Measurements from ENCODE around the gene ETS2. TPM values are rescaled to one million over a fixed set of nuclear protein-coding genes. Genes with fewer than 3 reads are reported as not detected.

ETS2 gene
- polyA plus RNA-seq, 3 donors = 54.2 to 150 (median 59.5) TPM

DNA sequence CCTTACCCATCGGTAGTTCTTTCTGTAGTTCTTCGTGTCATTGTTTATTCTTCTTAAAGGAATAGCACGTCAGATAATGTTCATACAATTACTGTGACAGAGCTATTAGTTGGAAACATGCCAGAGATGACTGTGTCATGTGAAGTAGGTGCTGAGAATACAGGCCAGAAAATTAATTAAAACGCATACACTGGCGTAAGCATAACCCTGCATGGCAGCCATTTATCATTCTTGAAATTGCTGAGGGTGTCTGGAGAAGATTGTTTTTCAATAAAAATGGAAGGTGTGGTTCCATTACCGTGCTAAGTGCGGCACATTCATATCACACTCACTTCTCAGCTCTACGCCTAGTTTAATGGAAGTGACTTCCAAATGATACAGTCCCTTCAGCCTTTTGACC lies 7.8 kb downstream of the ETS2 start:
- Mint-ChIP-seq H3K4me1 (peaks cover 33% of the 10 kb centered on the region), H3K4me3 (no peak overlapping the region), H3K27ac (peak overlapping the region in 1 of 7 donors; percentile 42), H3K27me3 (ENCODE audit: low read depth in 3 of 3) (peaks cover 0 to 2% (median 0%) of the 10 kb centered on the region in 3 donors), H3K9me3 (peaks cover 0 to 5% (median 0%) of the 10 kb centered on the region in 7 donors), H3K36me3 (peaks cover 79 to 91% of the 10 kb centered on the region in 2 donors)
- no peaks in the 10 kb centered on the region for H3K9me3 ChIP-seq (replicated peaks in 1 of 2; ENCODE audit: control insufficient read depth in 1 of 2, insufficient read depth in 1 of 2, low read length in 2 of 2)
- H2AFZ ChIP-seq (ENCODE audit: insufficient read depth, low read depth, low read length, poor library complexity, severe bottlenecking) = no peak overlapping the region
- H3K27ac ChIP-seq (ENCODE audit: low read depth in 1 of 2, low read length in 2 of 2) = no peak overlapping the region
- peaks cover 73 to 78% of the 10 kb centered on the region in 2 donors for H3K36me3 ChIP-seq (replicated peaks in 1 of 2; ENCODE audit: control insufficient read depth in 1 of 2, insufficient read depth in 2 of 2, low read length in 2 of 2)
- H3K4me2 ChIP-seq (replicated peaks; ENCODE audit: extremely low read depth, low read length, poor library complexity, severe bottlenecking) = no peak overlapping the region
- no peak for DNase-seq
- no peaks in the 10 kb centered on the region for H3K27me3 ChIP-seq (ENCODE audit: control insufficient read depth in 2 of 2, insufficient read depth in 2 of 2, low read length in 2 of 2)
- H3K9ac ChIP-seq (ENCODE audit: insufficient read depth, low read length, poor library complexity, severe bottlenecking) = no peak overlapping the region
- TF ChIP-seq, protein P1, sequence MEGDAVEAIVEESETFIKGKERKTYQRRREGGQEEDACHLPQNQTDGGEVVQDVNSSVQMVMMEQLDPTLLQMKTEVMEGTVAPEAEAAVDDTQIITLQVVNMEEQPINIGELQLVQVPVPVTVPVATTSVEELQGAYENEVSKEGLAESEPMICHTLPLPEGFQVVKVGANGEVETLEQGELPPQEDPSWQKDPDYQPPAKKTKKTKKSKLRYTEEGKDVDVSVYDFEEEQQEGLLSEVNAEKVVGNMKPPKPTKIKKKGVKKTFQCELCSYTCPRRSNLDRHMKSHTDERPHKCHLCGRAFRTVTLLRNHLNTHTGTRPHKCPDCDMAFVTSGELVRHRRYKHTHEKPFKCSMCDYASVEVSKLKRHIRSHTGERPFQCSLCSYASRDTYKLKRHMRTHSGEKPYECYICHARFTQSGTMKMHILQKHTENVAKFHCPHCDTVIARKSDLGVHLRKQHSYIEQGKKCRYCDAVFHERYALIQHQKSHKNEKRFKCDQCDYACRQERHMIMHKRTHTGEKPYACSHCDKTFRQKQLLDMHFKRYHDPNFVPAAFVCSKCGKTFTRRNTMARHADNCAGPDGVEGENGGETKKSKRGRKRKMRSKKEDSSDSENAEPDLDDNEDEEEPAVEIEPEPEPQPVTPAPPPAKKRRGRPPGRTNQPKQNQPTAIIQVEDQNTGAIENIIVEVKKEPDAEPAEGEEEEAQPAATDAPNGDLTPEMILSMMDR (IDR thresholded peaks at IDR 0.05) = no peak
- H4K20me1 ChIP-seq (ENCODE audit: insufficient read depth, low read length) = peaks cover 93% of the 10 kb centered on the region
- H3K4me3 ChIP-seq (replicated peaks in 1 of 3; ENCODE audit: low read depth in 2 of 3, low read length in 3 of 3) = no peak overlapping the region
- intact Hi-C loops (cut with micrococcal nuclease) = no loop called here
- peaks cover 31 to 35% of the 10 kb centered on the region in 2 donors for H3K4me1 ChIP-seq (ENCODE audit: control insufficient read depth in 1 of 2, insufficient read depth in 2 of 2, low read length in 2 of 2)
- peaks cover 60% of the 10 kb centered on the region for H3K79me2 ChIP-seq (ENCODE audit: insufficient read depth, low read length)
- 67% methylated on average over 1 of the region's 8 CpGs for WGBS (ENCODE audit: insufficient coverage)

DNA sequence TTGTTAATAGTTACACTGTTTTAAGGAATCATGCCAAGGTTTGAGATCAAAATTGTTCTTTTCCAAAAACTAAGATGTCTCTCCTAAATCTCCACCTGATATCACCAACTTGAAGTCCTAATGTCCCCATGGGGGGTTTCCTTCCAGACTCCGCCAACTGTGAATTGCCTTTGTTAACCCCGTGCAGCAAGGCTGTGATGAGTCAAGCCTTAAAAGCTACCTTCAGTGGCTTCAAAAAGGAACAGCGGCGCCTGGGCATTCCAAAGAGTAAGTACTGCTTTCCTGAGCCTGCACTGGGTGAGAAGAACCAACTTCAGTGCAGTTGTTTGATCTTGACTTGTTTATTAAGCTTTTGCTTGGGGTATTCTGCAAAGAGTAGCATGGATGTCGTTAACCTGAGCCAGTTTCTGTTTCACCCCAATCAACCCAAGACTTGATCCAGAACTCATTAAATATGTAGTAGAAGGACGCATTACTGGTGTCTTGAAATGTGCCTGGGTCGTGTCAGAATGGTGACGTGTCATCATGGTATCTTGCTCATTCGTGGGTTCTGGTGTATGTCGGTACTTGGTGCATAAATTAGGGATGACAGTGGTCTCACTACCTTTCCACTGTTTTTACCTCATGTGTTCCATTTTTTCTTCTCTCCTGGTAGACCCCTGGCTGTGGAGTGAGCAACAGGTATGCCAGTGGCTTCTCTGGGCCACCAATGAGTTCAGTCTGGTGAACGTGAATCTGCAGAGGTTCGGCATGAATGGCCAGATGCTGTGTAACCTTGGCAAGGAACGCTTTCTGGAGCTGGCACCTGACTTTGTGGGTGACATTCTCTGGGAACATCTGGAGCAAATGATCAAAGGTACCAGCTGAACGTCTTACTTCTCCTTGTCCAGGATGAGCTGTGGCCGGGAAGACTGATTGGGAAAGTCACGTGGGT lies 8.7 kb downstream of the ETS2 start:
- Histone ChIP-seq H3K4me3 (replicated peaks in 1 of 3; ENCODE audit: low read depth in 2 of 3, low read length in 3 of 3) (no peak overlapping the region), H3K9ac (ENCODE audit: insufficient read depth, low read length, poor library complexity, severe bottlenecking) (no peak overlapping the region), H3K36me3 (replicated peaks in 1 of 2; ENCODE audit: control insufficient read depth in 1 of 2, insufficient read depth in 2 of 2, low read length in 2 of 2) (peaks cover 81 to 87% of the 10 kb centered on the region in 2 donors), H3K27me3 (ENCODE audit: control insufficient read depth in 2 of 2, insufficient read depth in 2 of 2, low read length in 2 of 2) (no peaks in the 10 kb centered on the region), H3K9me3 (replicated peaks in 1 of 2; ENCODE audit: control insufficient read depth in 1 of 2, insufficient read depth in 1 of 2, low read length in 2 of 2) (no peaks in the 10 kb centered on the region), H2AFZ (ENCODE audit: insufficient read depth, low read depth, low read length, poor library complexity, severe bottlenecking) (no peak overlapping the region), H3K79me2 (ENCODE audit: insufficient read depth, low read length) (peaks cover 52% of the 10 kb centered on the region), H4K20me1 (ENCODE audit: insufficient read depth, low read length) (peaks cover 93% of the 10 kb centered on the region), H3K4me2 (replicated peaks; ENCODE audit: extremely low read depth, low read length, poor library complexity, severe bottlenecking) (no peak overlapping the region), H3K27ac (ENCODE audit: low read depth in 1 of 2, low read length in 2 of 2) (peak overlapping the region in 1 of 2 donors; percentile 9), H3K4me1 (ENCODE audit: control insufficient read depth in 1 of 2, insufficient read depth in 2 of 2, low read length in 2 of 2) (peaks cover 23 to 26% of the 10 kb centered on the region in 2 donors)
- Mint-ChIP-seq H3K4me1 (peaks cover 26% of the 10 kb centered on the region), H3K27me3 (ENCODE audit: low read depth in 3 of 3) (peaks cover 0 to 2% (median 0%) of the 10 kb centered on the region in 3 donors), H3K27ac (peak overlapping the region in 6 of 7 donors; percentile 28 to 74 (median 56)), H3K4me3 (no peak overlapping the region), H3K36me3 (peaks cover 86 to 96% of the 10 kb centered on the region in 2 donors), H3K9me3 (peaks cover 0 to 5% (median 0%) of the 10 kb centered on the region in 7 donors)
- DNase-seq = no peak
- intact Hi-C loops (cut with micrococcal nuclease) = no loop called here
- TF ChIP-seq, protein P1 (IDR thresholded peaks at IDR 0.05) = no peak
- 90% methylated on average over 9 of the region's 16 CpGs for WGBS (ENCODE audit: insufficient coverage)
